HG03175 (cell line): ENCODE results near the gene ALDH1B1.
A peak's percentile ranks its signal among the peaks of the same experiment; 100 is the strongest.

ENCODE experiments used
- ATAC-seq: cut with Tn5 transposase; IDR thresholded peaks from one replicate; pipeline ENCODE4 v1.9.1; 2021; ENCODE audit warnings: mild to moderate bottlenecking, moderate library complexity; ENCODE audit not compliant: unreplicated experiment

ALDH1B1 gene

GRCh38 chr9:38413283-38413682 is 20.8 kb downstream of the ALDH1B1 start:
- no peak for ATAC-seq

- ATAC-seq = no peak
Measured at GRCh38 chr9:38414040-38414723, 21.7 kb downstream of the ALDH1B1 start.

- no peak for ATAC-seq
Measured at GRCh38 chr9:38415856-38416255, 23.4 kb downstream of the ALDH1B1 start.

- ATAC-seq = no peak
Measured at GRCh38 chr9:38416461-38416860, 24.0 kb downstream of the ALDH1B1 start.

GRCh38 chr9:38417003-38417945 is 24.8 kb downstream of the ALDH1B1 start:
- ATAC-seq = peak; percentile 63

- ATAC-seq = no peak
Measured at GRCh38 chr9:38418366-38418765, 25.9 kb downstream of the ALDH1B1 start.

- no peak for ATAC-seq
Measured at GRCh38 chr9:38419181-38419580, 26.7 kb downstream of the ALDH1B1 start.

GRCh38 chr9:38421498-38422211 is 29.2 kb downstream of the ALDH1B1 start:
- no peak for ATAC-seq

- no peak for ATAC-seq
Measured at GRCh38 chr9:38422555-38423260, 30.2 kb downstream of the ALDH1B1 start.

- no peak for ATAC-seq
Measured at GRCh38 chr9:38423273-38423972, 30.9 kb downstream of the ALDH1B1 start.

- ATAC-seq = no peak
Measured at GRCh38 chr9:38423973-38424843, 31.7 kb downstream of the ALDH1B1 start, which contains the start of gene IGFBPL1. IGFBPL1 (minus strand) TSS chr9:38424454; CDS start chr9:38424424, 30 bp downstream.

- no peak for ATAC-seq
Measured at GRCh38 chr9:38424918-38425317, 32.4 kb downstream of the ALDH1B1 start.

- no peak for ATAC-seq
Measured at GRCh38 chr9:38428062-38428461, 35.6 kb downstream of the ALDH1B1 start.

GRCh38 chr9:38431116-38431515 is 38.6 kb downstream of the ALDH1B1 start:
- ATAC-seq = no peak

- ATAC-seq = peak; percentile 43
Measured at GRCh38 chr9:38432922-38433510, 40.5 kb downstream of the ALDH1B1 start.

- no peak for ATAC-seq
Measured at GRCh38 chr9:38434365-38434764, 41.9 kb downstream of the ALDH1B1 start.

GRCh38 chr9:38434853-38435252 is 42.4 kb downstream of the ALDH1B1 start:
- ATAC-seq = no peak

GRCh38 chr9:38435521-38435920 is 43.0 kb downstream of the ALDH1B1 start:
- ATAC-seq = no peak

GRCh38 chr9:38436708-38437107 is 44.2 kb downstream of the ALDH1B1 start:
- ATAC-seq = no peak
